Activated CD8-positive, alpha-beta memory T cell treated with anti-CD3 and anti-CD28 coated beads, Interleukin-2, amount 50 U/mL, for 1 hour (primary cell): ENCODE measurements around the gene MSMP.

Source experiments
- DNase-seq: peaks from one replicate; pipeline ENCODE4 v3.0.0-alpha.2; 2020; ENCODE audit errors: extremely low read depth

Gene MSMP, protein sequence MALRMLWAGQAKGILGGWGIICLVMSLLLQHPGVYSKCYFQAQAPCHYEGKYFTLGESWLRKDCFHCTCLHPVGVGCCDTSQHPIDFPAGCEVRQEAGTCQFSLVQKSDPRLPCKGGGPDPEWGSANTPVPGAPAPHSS

DNA sequence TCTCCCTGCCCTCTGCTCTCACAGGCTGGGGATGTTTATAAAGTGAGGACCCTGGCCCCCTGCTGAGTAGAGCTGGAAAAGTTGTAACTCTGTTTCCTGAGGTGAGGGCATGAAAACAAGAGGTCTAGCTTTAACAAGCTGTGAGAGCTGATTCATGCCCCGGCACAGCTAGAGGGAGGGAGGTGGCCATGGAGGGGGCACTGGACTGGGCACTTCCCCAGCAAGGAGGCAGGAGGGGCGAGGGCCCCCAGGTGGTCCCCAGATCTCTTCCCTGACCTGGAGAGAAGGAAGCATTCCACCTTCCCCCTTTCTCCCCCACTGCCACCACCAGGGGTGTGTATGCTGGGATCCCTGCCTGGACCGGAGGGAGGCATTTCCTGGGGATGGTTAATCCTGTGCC, at the start of gene MSMP:
MSMP (minus strand) TSS at position 13 of the 400 bp plus-strand sequence. CDS start 147 bp downstream, outside the sequence.
- DNase-seq, result no peak

DNA sequence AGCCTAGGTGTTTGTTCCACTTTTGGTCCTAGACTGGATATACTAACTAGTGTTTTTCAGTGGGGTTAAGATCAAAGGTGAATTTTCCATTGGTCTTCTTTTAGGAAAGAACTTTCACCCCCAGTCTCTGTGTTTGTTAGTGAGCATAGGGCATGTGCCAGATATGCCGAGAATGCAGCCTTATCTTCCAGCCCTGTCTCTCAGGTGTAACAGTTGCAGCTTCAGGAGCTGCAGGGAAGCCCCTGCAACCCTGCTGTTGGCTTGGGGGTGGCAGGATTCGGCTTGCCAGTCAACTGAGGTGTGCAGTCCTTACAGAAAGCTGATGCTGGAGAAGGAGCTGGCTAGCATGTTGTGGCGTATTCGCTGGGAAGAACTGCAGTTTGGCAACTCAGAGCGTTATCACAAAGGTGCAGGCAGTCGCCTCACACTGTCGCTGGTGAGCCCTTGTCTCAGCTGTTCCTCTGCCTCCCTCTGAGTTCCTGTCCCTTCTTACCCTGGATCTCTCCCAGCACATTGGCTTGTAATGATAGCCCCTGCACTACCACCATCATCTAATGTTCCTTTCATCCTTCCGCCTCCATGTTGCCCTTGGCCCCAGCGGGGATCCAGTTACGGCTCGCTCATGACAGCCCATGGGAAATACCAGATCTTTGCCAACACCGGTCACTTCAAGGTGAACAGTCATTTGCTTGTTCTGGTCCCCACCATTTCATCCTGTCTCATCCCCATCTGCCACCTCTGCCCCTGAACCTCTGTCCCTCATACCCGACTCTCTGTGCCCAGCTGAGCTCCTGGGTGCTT, 47.5 kb upstream of the MSMP start:
- DNase-seq, result no peak

DNA sequence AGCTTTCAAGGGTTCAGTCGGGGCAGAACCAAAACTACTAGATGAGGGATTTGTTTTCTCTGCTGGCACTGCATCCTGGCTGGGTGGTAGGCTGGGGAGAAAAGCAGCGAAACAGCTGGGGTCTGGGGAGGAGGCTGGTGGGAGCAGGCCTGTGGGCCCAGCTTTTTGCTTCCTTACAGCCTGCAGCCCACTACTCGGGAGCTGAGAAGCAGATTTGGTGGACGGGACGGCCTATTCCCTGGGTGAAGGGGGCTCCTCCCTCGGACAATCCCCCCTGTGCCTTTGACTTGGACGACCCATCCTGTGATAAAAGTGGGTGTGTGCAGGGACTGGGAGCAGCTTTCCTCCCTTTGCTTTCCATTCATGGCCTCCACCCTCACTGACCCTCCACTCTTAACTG, 46.5 kb upstream of the MSMP start:
- no peak for DNase-seq

DNA sequence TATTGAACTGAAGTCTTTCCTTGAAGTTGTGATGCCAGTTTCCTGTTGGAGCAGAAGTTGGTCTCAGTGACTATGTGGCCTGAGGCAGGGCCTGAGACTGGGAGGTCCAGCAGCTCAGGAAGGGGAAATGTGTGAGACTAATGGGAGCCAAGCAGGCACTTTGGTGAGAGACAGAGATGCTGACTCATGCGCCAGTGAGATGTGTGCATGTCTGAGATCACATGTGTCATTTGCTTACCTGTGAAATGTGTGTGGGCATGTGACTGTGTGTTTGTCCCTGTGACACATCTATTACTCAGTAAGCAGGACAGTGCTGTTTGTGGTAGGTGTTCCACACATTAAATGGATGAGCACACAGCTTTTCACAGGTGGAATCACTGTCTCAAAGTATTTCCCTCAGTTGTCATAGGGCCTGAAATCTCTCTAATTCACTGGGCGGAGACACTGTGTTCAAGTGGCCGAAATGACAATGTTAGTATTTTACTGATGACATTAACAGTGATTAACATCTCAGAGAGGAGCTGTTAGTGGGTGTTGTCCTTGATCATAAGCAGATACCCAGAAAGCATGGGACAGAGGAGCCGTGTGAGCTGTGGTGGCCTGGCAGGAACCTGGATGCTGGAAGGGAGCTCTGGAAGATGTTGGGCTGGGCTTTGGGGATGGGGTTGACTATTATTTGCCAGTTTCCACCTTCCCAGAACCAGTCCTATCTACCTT, 44.7 kb upstream of the MSMP start:
- no peak for DNase-seq

DNA sequence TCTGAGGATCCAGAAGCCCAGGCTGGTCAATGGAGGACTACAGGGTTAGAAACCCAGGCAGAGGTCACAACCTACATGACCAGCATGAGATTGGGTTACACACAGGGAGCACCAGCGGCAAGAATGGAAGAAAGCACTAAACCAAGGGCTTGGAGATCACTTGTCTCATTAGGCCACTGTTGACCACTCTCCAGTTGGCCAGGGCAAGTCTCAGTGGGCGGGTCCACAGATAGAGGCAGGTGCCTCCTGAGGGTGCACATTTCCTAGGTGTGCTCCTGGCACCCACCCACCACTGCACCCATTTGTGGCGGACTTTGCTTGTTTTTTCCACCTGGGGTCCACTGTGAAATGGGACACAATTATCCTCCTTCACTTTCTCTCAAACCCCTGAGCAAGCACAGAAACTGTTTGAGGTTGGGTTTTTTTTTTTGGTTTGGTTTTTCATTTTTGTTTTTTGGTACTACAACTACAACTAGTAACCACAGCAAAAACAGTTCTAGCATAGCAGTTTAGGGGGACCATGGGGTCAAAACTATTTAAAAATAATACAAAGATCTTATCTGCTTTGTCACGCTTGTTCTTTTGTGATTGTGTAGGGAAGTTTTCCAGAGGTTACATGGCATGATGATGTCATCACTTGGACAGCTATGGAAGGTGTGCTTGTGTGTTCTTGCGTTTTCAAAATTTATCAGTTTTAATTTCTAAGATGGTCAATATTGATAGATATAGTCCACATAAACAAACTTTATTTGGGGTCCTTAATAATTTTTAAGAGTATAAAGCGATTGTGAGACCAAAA, 43.4 kb upstream of the MSMP start:
- no peak for DNase-seq

DNA sequence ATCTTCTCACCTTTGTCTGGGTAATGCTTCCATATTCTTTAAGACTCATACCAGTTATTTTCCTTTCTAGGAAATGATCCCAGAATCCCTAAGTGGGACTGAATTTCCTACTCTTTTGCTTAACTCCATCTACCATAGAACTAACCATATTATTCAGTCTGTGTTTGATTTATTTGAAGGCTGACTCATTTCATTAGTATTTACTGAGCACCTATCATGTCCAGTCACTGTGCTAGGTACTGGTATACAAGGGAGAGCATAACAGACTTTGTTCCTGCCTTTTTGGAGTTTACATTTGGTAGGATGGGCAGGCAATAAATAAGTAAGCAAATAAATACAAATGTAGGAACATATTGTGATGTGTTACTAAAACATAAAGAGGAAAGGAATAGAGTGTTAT, 41.6 kb upstream of the MSMP start:
- DNase-seq, result no peak

DNA sequence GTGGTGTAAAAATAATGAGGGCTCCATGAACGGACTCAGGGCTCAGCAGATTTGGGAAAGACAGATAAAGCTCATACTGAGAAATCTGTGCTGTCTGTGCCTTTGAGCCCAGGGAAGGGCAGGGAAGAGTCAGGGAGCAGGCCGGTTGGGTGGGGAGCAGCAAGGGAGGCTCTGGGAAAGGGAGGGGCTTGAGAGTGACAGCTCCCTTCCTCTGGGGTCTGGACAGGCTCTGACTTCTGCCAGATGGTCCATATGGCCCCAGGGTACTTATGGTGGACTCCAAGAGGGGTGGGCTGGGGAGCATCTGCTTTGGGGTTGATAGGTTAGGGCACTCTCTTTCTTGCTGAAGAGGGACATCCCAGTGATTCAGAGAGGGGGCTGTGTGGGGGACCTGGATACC, 39.4 kb upstream of the MSMP start:
- DNase-seq, result no peak

DNA sequence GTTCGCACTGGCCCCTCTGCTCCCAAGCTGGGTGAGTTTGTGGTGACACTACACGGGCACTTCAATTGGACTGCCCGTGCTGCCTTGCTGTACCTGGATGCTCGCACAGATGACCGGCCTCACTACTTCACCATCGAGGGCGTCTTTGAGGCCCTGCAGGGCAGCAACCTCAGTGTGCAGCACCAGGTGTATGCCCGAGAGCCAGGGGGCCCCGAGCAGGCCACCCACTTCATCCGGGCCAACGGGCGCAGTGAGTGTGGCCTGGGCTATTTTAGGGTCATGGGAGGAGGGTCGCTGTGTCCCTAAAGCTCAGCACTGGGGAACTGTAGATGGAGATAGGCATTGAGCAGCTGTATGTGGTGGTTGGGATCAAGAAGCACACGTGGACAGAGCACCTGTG, 38.8 kb upstream of the MSMP start:
- DNase-seq, result no peak

DNA sequence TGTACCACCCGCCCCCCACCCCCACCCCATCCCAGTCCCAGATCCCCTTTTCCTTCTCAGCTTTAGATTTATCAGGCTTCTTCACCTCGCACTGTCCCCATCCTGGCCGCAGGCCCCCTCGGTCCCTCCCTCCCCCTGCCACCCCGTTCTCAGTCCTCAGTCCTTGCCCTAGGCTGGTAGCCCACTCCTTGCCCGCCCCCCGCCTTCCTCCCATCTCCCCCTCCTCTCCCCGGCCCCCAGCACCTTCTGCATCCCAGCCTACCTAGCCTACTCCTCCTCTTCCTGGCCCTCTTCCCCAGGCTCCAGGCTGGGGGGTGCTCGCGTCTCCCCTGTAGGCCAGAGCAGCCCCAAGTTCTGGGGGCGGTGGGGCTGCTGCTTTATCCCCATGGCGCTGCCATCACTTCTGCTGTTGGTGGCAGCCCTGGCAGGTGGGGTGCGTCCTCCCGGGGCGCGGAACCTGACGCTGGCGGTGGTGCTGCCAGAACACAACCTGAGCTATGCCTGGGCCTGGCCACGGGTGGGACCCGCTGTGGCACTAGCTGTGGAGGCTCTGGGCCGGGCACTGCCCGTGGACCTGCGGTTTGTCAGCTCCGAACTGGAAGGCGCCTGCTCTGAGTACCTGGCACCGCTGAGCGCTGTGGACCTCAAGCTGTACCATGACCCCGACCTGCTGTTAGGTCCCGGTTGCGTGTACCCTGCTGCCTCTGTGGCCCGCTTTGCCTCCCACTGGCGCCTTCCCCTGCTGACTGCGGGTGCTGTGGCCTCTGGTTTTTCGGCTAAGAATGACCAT, 38.1 kb upstream of the MSMP start:
- no peak for DNase-seq

DNA sequence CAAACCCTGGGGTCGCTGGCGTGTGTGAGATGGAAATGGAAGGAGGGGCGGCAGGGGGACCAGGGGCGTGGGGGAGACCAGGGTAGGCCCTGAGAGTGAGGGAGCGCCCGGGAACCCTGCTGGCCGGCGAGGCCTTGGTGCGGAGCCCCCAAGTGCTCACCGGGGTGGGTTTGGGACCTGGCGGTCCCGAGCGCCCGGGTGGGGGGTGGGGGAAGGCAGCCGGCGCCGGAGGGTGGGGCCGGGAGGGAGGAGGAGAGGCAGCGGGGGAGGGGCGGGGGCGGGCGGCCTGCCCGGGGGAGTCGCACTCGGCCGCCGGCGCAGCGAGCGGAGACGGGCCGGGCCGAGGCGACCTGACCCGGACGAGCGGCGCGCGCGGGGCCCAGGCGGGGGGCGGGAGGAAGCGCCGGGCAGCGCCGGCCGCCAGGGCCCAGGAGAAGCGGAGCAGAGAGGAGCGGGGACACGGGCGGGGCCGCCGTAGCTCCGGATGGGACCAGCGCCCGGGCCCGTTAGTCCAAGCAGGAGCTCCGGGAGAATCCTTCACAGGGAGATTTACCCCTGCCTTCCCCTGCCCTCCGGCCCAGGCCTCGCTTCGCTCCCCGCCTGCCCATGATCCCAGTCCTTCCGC, 37.3 kb upstream of the MSMP start, which contains the start of gene NPR2:
NPR2 (plus strand) TSS at position 295 of the 625 bp plus-strand sequence. CDS start 818 bp downstream, outside the sequence.
- DNase-seq, result no peak

DNA sequence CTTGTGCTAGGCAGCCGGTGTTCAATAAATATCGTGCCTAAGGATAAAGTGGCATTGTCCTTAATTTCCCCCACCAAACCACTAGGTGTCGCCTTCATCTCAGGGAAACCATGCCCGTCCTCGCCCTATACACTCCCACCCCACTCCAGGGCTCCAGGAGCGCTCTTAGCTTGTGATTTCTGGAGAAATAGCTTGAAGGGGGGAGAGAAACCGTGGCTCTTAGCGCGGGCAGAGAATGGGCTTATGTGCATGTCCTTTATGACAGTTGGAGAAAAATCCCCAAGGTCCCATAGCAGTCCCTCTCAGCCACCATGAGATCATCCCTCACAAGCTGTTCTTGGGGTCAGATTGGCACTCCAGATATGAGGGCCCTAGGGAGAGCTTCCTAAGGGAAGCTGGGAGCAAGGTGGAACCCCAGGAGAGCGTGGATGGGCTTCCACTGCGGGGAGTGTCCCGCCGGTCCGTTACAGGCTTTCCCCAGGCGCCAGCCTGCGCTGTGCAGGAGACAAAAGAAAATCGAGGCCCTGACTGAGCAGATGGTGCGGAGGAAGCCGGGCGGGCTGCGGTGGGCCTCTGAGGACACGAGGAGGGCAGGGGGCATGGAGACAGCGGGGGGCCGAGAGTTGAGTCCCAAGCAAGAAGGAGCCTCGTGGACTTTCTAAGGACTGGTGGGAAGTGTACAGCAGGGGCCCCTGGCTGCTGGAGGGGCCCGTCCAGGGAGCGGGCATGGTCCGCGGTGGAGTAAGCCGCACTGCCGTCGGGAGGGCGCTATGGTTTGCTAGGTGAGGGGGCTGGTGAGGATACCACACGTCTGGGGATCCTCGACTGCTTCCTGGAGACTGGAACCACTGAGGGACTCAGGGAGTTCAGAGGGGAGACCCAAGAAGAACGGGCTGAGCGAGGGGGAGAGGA, 36.6 kb upstream of the MSMP start:
- peak; percentile 37 for DNase-seq

DNA sequence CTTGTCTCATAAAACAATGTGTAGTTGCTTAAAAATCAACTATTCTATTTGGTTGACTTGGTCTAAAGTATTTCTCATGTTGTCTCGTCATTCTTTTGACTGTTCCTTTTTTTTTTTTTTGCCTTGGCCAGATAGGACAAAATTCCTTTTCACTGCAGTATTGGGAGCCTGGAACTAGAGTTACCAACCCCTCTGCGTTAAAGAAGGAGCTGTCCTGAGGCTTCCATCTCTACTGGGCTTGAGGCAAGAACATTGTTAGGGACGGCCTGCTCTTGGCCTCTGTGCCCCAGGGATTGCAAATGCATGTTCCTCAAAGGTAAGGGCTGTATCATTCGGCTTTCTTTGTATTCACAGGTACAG, 35.9 kb upstream of the MSMP start:
- DNase-seq, result no peak

DNA sequence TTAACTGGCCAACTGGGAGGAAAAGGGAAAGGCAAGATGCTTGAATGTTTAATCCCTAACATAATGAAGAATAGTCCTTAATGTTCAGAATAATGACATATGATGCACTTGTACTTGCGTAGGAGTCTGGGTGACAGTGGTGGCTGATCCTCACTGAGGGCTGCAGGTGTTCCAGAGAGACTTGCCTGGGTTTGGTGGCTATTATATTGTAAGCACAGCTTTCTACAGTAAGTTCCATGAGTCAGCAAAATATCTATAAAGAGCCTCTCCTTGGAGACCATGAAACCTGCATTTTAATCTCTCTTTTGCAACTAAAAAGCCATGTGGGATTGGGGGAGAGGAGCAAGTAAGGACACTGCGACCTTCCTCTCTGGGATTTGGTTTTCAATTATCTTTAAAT, 35.5 kb upstream of the MSMP start:
- no peak for DNase-seq

DNA sequence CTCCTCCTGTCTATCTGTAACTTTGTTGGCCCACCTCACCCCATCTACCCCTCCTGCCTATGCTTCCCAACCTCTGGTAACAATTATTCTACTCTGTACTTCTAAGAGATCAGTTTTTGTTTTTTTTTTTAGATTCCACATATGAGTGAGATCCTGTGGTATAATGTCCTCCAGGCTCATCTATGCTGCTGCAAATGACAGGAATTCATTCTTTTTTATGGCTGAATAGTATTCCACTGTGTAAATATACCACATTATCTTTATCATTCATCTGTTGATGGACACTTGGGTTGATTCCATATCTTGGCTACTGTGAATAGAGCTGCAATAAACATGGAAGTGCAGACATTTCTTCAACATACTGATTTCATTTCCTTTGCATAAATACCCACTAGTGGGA, 29.3 kb upstream of the MSMP start:
- no peak for DNase-seq

DNA sequence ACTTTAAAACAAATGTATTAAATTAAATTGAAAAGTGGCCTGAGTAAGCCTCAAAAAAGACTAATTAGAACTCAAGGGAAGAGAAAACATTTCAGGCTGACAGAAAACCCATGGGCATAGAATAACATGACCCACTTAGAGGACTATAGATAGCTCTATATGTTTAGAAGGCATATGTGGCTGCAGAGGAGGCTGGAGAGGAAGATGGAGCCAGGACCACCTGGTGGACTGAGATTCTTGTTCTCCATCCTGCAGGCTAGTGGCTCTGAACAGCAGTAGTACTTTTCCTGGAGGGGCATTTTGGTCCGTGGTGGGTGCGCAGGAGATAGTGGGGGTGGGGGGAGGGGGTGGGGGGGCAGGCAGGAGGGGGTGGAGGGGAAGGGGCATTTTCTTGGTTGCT, 27.0 kb upstream of the MSMP start:
- no peak for DNase-seq

DNA sequence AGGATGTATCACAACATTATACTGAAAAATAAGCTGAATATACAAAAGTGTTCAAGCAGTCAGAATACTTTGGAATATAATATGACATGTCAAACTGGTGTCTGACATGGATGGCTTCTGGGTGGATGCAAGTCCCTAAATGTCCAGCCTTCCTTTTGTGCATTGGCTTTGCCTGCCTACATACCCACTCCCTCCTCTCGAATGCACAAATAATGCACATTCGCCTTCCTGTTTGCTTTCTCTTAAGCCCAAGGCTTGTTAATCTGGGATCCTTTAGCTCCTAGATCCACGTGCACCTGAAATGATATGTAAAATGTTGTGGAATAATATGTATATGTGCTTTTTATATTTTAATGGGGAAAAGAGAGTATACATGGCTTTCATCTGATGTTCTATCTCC, 24.4 kb upstream of the MSMP start:
- DNase-seq, result no peak

DNA sequence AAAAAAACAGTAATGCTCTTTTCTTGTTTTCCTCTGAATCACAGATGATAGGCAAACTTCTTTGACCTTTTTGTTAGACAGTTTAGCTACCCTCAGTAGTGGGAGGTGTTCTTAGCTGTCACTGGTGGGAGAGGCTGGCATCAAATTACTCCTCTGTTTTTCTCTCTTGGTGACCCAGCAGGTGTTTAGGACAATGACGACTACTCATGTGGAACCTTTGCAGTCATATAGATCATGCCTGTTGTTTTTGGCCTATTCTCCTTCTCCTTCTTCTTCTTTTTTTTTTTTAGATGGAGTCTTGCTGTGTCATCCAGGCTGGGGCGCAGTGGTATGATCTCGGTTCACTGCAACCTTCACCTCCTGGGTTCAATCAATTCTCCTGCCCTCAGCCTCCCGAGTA, 21.9 kb upstream of the MSMP start:
- no peak for DNase-seq

DNA sequence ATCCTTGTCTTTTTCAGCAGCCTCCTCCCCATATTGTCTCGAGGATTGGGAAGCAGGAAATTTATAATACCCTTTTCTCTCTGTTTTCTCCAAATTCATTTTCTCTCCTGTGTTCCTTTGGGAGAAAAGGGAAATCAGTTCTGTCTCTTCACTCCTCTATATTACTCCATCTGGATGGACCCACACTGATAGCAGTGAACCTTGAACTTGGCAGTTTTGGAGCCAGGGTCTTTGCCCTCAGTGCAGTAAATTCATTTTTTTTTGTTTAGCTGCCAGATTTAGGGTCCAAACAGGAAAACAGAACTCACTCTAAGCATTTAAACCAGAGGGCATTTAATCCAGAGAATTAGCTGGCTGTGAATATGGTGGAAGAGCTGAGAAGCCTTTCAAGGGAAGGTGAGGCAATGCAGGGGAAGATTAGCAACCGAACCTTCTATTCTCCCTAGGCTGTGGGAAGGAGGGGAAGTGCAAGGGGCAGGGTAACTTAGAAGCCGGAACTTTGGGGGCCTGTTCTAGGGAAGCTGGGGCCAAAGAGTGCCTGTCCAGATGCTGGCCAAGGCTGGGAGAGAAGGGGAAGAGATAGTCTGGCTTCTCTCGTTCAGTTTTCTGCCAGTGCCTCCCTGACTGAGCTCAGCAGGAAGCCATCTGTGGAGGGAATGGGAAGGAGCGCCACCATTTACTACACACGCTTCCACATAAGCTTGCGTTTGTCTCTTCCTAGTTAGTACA, 21.0 kb upstream of the MSMP start:
- DNase-seq, result no peak

DNA sequence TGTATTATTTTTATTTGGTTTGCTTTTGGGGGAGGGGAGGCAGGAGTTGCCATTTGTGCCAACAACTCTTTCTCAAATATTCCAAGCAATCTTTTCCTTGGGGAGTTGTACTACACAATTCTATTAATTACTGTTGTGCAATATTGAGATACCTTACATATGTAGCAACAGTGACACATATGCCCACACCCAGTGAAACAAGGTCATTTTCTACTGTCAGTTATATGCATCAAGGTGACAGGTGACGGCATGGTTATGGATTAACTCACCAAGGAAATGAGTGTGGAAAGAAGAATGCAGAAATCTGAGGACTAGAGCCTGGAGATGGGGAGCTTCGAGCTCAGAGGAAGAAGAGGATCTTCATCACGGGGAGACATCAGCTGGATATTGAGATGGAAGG, 17.9 kb upstream of the MSMP start:
- DNase-seq, result no peak
